ENCODE measurements around the gene MARCHF10. TPM values are rescaled to one million over a fixed set of nuclear protein-coding genes. Genes with fewer than 3 reads are reported as not detected.

Gene MARCHF10
- total and polyA plus RNA-seq, 2 of the 4 experiments (the other 2 are of a cell fraction): 0.18 to 0.74 TPM

GRCh38 chr17:62657145-62657665, 150.9 kb downstream of the MARCHF10 start:
- Histone ChIP-seq H3K9me3 (ENCODE audit: control insufficient read depth, insufficient read depth, low read length) (no peaks in the 10 kb centered on the region; the same call in 1 of the 2 replicates), H4K20me1 (ENCODE audit: insufficient read depth, low read length) (peaks cover 58% of the 10 kb centered on the region), H2BK20ac (ENCODE audit: low read depth, low read length) (no peak overlapping the region), H4K91ac (ENCODE audit: insufficient read depth, low read depth, low read length) (no peak overlapping the region), H2AK5ac (ENCODE audit: low read depth, low read length) (no peak overlapping the region; the same call in 1 of the 2 replicates), H3K27ac (ENCODE audit: insufficient read depth, low read length) (no peak overlapping the region), H2BK15ac (ENCODE audit: low read depth, low read length) (no peak overlapping the region), H3K18ac (ENCODE audit: low read depth, low read length) (no peak overlapping the region), H3K56ac (ENCODE audit: extremely low read depth, insufficient read depth, low read length) (no peak overlapping the region), H3K14ac (replicated peaks; ENCODE audit: low read depth, low read length) (no peak overlapping the region; the same call in 1 of the 2 replicates), H3K9ac (ENCODE audit: low read depth, low read length) (no peak overlapping the region), H3K4ac (ENCODE audit: low read depth, low read length) (no peak overlapping the region), H3K79me1 (ENCODE audit: low read depth in 1 of 2, low read length in 2 of 2) (peaks cover 39 to 93% of the 10 kb centered on the region in 2 experiments), H2BK120ac (ENCODE audit: low read depth, low read length) (no peak overlapping the region), H2BK5ac (ENCODE audit: low read depth, low read length, poor library complexity, severe bottlenecking) (no peak overlapping the region), H2AFZ (replicated peaks; ENCODE audit: low read length, poor library complexity) (no peak overlapping the region), H3K9me1 (ENCODE audit: insufficient read depth, low read length) (peaks cover 24% of the 10 kb centered on the region), H3K4me2 (ENCODE audit: low read depth, low read length) (no peak overlapping the region), H3K4me1 (ENCODE audit: control insufficient read depth, insufficient read depth, low read length) (peaks cover 20% of the 10 kb centered on the region), H3K36me3 (ENCODE audit: control insufficient read depth, insufficient read depth, low read length) (peaks cover 18% of the 10 kb centered on the region), H2AK9ac (replicated peaks; ENCODE audit: low read depth, low read length, poor library complexity) (no peak overlapping the region), H4K8ac (ENCODE audit: low read depth in 2 of 2, low read length in 2 of 2) (no peak overlapping the region), H4K5ac (ENCODE audit: low read depth, low read length) (no peak overlapping the region), H3K4me3 (ENCODE audit: insufficient read depth, low read depth, low read length) (no peak overlapping the region), H3K27me3 (ENCODE audit: control insufficient read depth, insufficient read depth, low read length) (no peaks in the 10 kb centered on the region), H3K23ac (ENCODE audit: low read depth, low read length) (no peak overlapping the region)
- no TSS peak for BruUV-seq (replicated peaks)
- in situ Hi-C loops (cut with MboI; ENCODE audit: low sequenced_read_pairs) (no loop called here), intact Hi-C loops (cut with micrococcal nuclease) (loop anchor here (10.0 kb wide), 1 partner anchor 102 kb away; no protein-coding TSS in a partner anchor), dilution Hi-C loops (cut with HindIII; ENCODE audit: low sequenced_read_pairs, unreplicated experiment) (no loop called here)
- no CpG with 5 or more reads among the region's 3 CpGs for WGBS, 2 experiments (ENCODE audit: extremely low coverage in 2 of 2, insufficient read length in 1 of 2)
- ChIA-PET POLR2A (ENCODE audit: unreplicated experiment) (no interaction called here), CTCF (interaction anchor here (0.6 kb wide), 1 partner anchor 29 kb away, joined by 3 read pairs; no protein-coding TSS in a partner anchor)
- ATAC-seq (ENCODE audit: low read depth): no peak
- no peak for DNase-seq
- TF ChIP-seq MXI1 (IDR thresholded peaks at IDR 0.05; ENCODE audit: borderline replicate concordance, low read depth, low read length) (no peak), USF2 (IDR thresholded peaks at IDR 0.05; ENCODE audit: low read depth, low read length) (no peak), CTCF (conservative IDR thresholded peaks at IDR 0.05; ENCODE audit: low read depth, low read length) (no peak), SMC3 (IDR thresholded peaks at IDR 0.05; ENCODE audit: low read depth, low read length) (no peak), POLR2A (IDR thresholded peaks at IDR 0.05; ENCODE audit: low read depth, low read length) (no peak), RFX5 (IDR thresholded peaks at IDR 0.05; ENCODE audit: low read depth, low read length) (no peak), MAZ (IDR thresholded peaks at IDR 0.05; ENCODE audit: borderline replicate concordance, low read depth, low read length) (no peak), CHD1 (IDR thresholded peaks at IDR 0.05; ENCODE audit: low read depth, low read length) (no peak), ELK1 (IDR thresholded peaks at IDR 0.05; ENCODE audit: borderline replicate concordance, low read depth, low read length) (no peak), RAD21 (IDR thresholded peaks at IDR 0.05; ENCODE audit: low read length) (no peak)

Measured in IMR-90 (cell line).